ENCODE results near the gene KPNA4.
"Not testable (repeated sequence)": the region's sequence is repeated elsewhere in the genome, so short reads cannot be mapped to it uniquely, and the experiment has no call there.

KPNA4 gene, protein sequence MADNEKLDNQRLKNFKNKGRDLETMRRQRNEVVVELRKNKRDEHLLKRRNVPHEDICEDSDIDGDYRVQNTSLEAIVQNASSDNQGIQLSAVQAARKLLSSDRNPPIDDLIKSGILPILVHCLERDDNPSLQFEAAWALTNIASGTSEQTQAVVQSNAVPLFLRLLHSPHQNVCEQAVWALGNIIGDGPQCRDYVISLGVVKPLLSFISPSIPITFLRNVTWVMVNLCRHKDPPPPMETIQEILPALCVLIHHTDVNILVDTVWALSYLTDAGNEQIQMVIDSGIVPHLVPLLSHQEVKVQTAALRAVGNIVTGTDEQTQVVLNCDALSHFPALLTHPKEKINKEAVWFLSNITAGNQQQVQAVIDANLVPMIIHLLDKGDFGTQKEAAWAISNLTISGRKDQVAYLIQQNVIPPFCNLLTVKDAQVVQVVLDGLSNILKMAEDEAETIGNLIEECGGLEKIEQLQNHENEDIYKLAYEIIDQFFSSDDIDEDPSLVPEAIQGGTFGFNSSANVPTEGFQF

GRCh38 chr3:160565442-160566403 is at the start of gene KPNA4:
TSS of gene KPNA4 (minus strand) at chr3:160565571. CDS start at chr3:160565282, 289 bp downstream.
- H3K36me3 ChIP-seq (ENCODE audit: control insufficient read depth, insufficient read depth, low read length, severe bottlenecking), result peaks cover 8% of the 10 kb centered on the region
- peak within 1 kb of the TSS; percentile 94 for H3K4me3 ChIP-seq (ENCODE audit: low read length)
- H3K9me3 ChIP-seq (ENCODE audit: control insufficient read depth, low read length), result no peaks in the 10 kb centered on the region
- H3K9ac ChIP-seq (ENCODE audit: low read length), result peak within 1 kb of the TSS; percentile 93
- peak; percentile 99 for DNase-seq (ENCODE audit: low read depth)
- peaks cover 36% of the 10 kb centered on the region for H3K4me1 ChIP-seq (ENCODE audit: control insufficient read depth, insufficient read depth, low read length)
- no peaks in the 10 kb centered on the region for H3K27me3 ChIP-seq (replicated peaks; ENCODE audit: control insufficient read depth, insufficient read depth, low read length)

DNA sequence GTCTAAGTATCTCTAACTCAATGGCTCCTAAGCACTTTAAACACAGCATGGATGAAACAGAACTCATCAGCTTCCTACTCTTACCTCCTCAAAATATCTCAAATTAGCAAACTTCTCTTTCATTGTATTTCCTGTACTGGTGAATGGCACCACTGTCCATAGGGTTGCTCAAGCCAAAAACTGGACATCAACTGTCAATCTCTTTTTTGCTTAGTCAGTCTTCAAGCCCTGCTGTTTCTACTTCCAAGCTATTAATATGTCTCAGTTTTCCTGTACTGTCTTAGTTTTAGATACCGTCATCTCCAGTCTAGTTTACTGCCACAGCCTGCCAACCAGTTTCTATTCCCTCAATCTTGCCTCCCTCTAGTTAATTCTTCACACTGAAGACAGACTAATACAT is 48.3 kb upstream of the KPNA4 start:
- peaks cover 28% of the 10 kb centered on the region for H3K4me1 ChIP-seq (ENCODE audit: control insufficient read depth, insufficient read depth, low read length)
- no peak for DNase-seq (ENCODE audit: low read depth)
- peaks cover 14% of the 10 kb centered on the region for H3K27me3 ChIP-seq (replicated peaks; ENCODE audit: control insufficient read depth, insufficient read depth, low read length)
- H3K4me3 ChIP-seq (ENCODE audit: low read length), result no peak overlapping the region
- no peak overlapping the region for H3K9ac ChIP-seq (ENCODE audit: low read length)
- H3K36me3 ChIP-seq (ENCODE audit: control insufficient read depth, insufficient read depth, low read length, severe bottlenecking), result no peaks in the 10 kb centered on the region
- H3K9me3 ChIP-seq (ENCODE audit: control insufficient read depth, low read length), result no peaks in the 10 kb centered on the region

DNA sequence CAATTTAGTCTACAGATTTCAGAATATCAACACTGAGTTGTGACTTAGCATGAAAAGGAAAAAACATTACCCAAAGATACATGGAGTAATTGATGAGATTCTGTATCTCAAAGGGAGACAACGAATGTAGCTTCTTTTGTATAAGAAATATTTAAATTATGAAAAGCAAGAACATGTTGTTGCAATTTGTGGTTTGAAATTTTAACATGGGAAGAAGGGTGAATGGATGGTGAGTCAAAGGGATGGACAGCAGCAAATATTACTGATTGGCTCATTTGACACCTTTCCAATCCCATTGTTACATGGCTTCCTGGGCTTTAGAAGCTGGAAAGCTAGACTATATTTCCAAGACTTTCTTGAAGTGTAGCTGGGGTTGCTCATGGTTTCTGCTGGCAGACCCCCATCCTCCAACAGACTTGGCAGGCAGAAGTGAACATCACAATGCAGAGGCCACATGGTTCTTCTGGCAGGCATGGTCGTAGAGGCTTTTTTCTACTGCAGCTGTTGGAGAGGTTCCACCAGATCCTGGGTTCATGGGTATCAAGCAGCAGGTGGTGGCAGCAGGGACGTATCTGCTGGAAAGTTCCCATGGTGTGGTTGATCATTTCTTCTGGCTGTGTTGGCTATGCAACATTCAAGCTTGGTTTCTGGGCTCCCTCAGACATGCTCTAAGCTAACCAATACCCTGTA is 47.2 kb upstream of the KPNA4 start:
- H3K9ac ChIP-seq (ENCODE audit: low read length), result no peak overlapping the region
- peaks cover 14% of the 10 kb centered on the region for H3K27me3 ChIP-seq (replicated peaks; ENCODE audit: control insufficient read depth, insufficient read depth, low read length)
- H3K36me3 ChIP-seq (ENCODE audit: control insufficient read depth, insufficient read depth, low read length, severe bottlenecking), result no peaks in the 10 kb centered on the region
- H3K9me3 ChIP-seq (ENCODE audit: control insufficient read depth, low read length), result no peaks in the 10 kb centered on the region
- H3K4me3 ChIP-seq (ENCODE audit: low read length), result no peak overlapping the region
- DNase-seq (ENCODE audit: low read depth), result no peak
- H3K4me1 ChIP-seq (ENCODE audit: control insufficient read depth, insufficient read depth, low read length), result peaks cover 16% of the 10 kb centered on the region

- Histone ChIP-seq H3K4me3 (ENCODE audit: low read length) (no peak overlapping the region), H3K9me3 (ENCODE audit: control insufficient read depth, low read length) (no peaks in the 10 kb centered on the region), H3K9ac (ENCODE audit: low read length) (no peak overlapping the region), H3K27me3 (replicated peaks; ENCODE audit: control insufficient read depth, insufficient read depth, low read length) (peaks cover 14% of the 10 kb centered on the region), H3K4me1 (ENCODE audit: control insufficient read depth, insufficient read depth, low read length) (peaks cover 2% of the 10 kb centered on the region), H3K36me3 (ENCODE audit: control insufficient read depth, insufficient read depth, low read length, severe bottlenecking) (no peaks in the 10 kb centered on the region)
- DNase-seq (ENCODE audit: low read depth), result no peak
Observed at GRCh38 chr3:160611141-160611540, 45.8 kb upstream of the KPNA4 start.

GRCh38 chr3:160608870-160609269 is 43.5 kb upstream of the KPNA4 start:
- no peaks in the 10 kb centered on the region for H3K36me3 ChIP-seq (ENCODE audit: control insufficient read depth, insufficient read depth, low read length, severe bottlenecking)
- no peak overlapping the region for H3K4me3 ChIP-seq (ENCODE audit: low read length)
- H3K9ac ChIP-seq (ENCODE audit: low read length), result no peak overlapping the region
- H3K27me3 ChIP-seq (replicated peaks; ENCODE audit: control insufficient read depth, insufficient read depth, low read length), result peaks cover 14% of the 10 kb centered on the region
- H3K9me3 ChIP-seq (ENCODE audit: control insufficient read depth, low read length), result no peaks in the 10 kb centered on the region
- DNase-seq (ENCODE audit: low read depth), result no peak
- H3K4me1 ChIP-seq (ENCODE audit: control insufficient read depth, insufficient read depth, low read length), result no peaks in the 10 kb centered on the region

DNA sequence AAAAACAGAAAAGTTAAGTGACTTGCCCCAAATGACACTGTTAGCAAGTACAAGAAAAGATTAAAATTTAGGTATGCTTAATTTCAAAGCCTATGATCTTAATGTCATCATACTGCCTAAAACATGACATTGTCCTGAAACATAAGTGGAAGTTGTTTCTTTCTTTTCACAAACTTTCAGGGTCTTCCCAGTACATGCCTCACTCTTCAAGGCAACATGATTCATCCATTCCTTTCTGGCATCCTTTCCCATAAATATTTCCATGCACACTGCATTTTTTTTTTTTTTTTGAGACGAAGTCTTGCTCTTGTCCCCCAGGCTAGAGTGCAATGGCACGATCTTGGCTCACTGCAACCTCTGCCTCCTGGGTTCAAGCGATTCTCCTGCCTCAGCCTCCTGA is 42.5 kb upstream of the KPNA4 start:
- Histone ChIP-seq H3K4me1 (ENCODE audit: control insufficient read depth, insufficient read depth, low read length) (no peaks in the 10 kb centered on the region), H3K36me3 (ENCODE audit: control insufficient read depth, insufficient read depth, low read length, severe bottlenecking) (no peaks in the 10 kb centered on the region), H3K4me3 (ENCODE audit: low read length) (no peak overlapping the region), H3K9ac (ENCODE audit: low read length) (no peak overlapping the region), H3K9me3 (ENCODE audit: control insufficient read depth, low read length) (no peaks in the 10 kb centered on the region), H3K27me3 (replicated peaks; ENCODE audit: control insufficient read depth, insufficient read depth, low read length) (peaks cover 11% of the 10 kb centered on the region)
- DNase-seq (ENCODE audit: low read depth), result no peak

DNA sequence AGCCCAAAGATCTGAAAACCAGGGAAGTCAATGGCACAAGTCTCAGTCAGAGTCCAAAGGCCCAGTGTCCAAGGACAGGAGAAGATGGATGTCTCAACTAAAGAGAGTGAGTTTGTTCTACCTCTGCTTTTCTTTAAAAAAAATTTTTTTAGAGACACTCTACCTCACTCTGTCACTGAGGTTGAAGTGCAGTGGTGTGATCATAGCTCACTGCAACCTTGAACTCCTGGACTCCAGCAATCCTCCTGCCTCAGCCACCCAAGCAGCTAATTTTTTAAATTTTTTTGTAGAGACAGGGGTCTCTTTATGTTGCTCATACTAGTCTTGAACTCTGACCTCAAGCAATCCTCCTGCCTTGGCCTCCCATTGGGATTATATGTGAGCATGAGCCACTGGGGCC is 39.9 kb upstream of the KPNA4 start:
- Histone ChIP-seq H3K9me3 (ENCODE audit: control insufficient read depth, low read length) (no peaks in the 10 kb centered on the region), H3K4me1 (ENCODE audit: control insufficient read depth, insufficient read depth, low read length) (peaks cover 6% of the 10 kb centered on the region), H3K4me3 (ENCODE audit: low read length) (no peak overlapping the region), H3K36me3 (ENCODE audit: control insufficient read depth, insufficient read depth, low read length, severe bottlenecking) (no peaks in the 10 kb centered on the region), H3K27me3 (replicated peaks; ENCODE audit: control insufficient read depth, insufficient read depth, low read length) (no peaks in the 10 kb centered on the region), H3K9ac (ENCODE audit: low read length) (no peak overlapping the region)
- no peak for DNase-seq (ENCODE audit: low read depth)

GRCh38 chr3:160603845-160604244 is 38.5 kb upstream of the KPNA4 start:
- not testable (repeated sequence) for DNase-seq (ENCODE audit: low read depth); H3K27me3 ChIP-seq (replicated peaks; ENCODE audit: control insufficient read depth, insufficient read depth, low read length); H3K9me3 ChIP-seq (ENCODE audit: control insufficient read depth, low read length); H3K9ac ChIP-seq (ENCODE audit: low read length); H3K4me3 ChIP-seq (ENCODE audit: low read length); H3K36me3 ChIP-seq (ENCODE audit: control insufficient read depth, insufficient read depth, low read length, severe bottlenecking)
- peaks cover 16% of the 10 kb centered on the region for H3K4me1 ChIP-seq (ENCODE audit: control insufficient read depth, insufficient read depth, low read length)

GRCh38 chr3:160602259-160602658 is 36.9 kb upstream of the KPNA4 start:
- peaks cover 16% of the 10 kb centered on the region for H3K4me1 ChIP-seq (ENCODE audit: control insufficient read depth, insufficient read depth, low read length)
- no peak overlapping the region for H3K9ac ChIP-seq (ENCODE audit: low read length)
- no peaks in the 10 kb centered on the region for H3K36me3 ChIP-seq (ENCODE audit: control insufficient read depth, insufficient read depth, low read length, severe bottlenecking)
- H3K27me3 ChIP-seq (replicated peaks; ENCODE audit: control insufficient read depth, insufficient read depth, low read length), result no peaks in the 10 kb centered on the region
- DNase-seq (ENCODE audit: low read depth), result no peak
- no peak overlapping the region for H3K4me3 ChIP-seq (ENCODE audit: low read length)
- H3K9me3 ChIP-seq (ENCODE audit: control insufficient read depth, low read length), result no peaks in the 10 kb centered on the region

DNA sequence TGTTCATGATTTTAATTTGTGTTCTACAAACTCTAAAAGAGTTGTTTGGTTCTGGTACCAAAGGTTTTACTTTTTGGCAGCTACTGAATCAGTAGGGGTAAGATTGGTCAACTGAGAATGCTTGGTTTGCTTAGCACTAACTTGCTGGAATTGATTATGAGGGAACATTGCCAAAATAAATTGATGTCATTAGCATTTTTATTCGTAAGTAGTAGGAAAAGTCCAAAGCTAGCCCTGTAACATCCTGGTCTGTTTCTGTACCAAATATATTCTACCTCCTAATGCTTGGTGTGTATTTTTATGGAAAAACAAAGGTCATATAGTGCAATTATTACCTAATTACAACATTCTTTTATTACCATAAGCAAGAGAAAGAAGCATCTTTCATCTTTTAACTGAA is 35.9 kb upstream of the KPNA4 start:
- DNase-seq (ENCODE audit: low read depth), result no peak
- H3K9me3 ChIP-seq (ENCODE audit: control insufficient read depth, low read length), result no peaks in the 10 kb centered on the region
- H3K4me3 ChIP-seq (ENCODE audit: low read length), result no peak overlapping the region
- peaks cover 16% of the 10 kb centered on the region for H3K4me1 ChIP-seq (ENCODE audit: control insufficient read depth, insufficient read depth, low read length)
- no peak overlapping the region for H3K9ac ChIP-seq (ENCODE audit: low read length)
- no peaks in the 10 kb centered on the region for H3K27me3 ChIP-seq (replicated peaks; ENCODE audit: control insufficient read depth, insufficient read depth, low read length)
- H3K36me3 ChIP-seq (ENCODE audit: control insufficient read depth, insufficient read depth, low read length, severe bottlenecking), result no peaks in the 10 kb centered on the region

GRCh38 chr3:160598865-160599264 is 33.5 kb upstream of the KPNA4 start:
- Histone ChIP-seq H3K9ac (ENCODE audit: low read length) (no peak overlapping the region), H3K4me1 (ENCODE audit: control insufficient read depth, insufficient read depth, low read length) (peaks cover 16% of the 10 kb centered on the region), H3K36me3 (ENCODE audit: control insufficient read depth, insufficient read depth, low read length, severe bottlenecking) (no peaks in the 10 kb centered on the region), H3K9me3 (ENCODE audit: control insufficient read depth, low read length) (no peaks in the 10 kb centered on the region), H3K27me3 (replicated peaks; ENCODE audit: control insufficient read depth, insufficient read depth, low read length) (no peaks in the 10 kb centered on the region), H3K4me3 (ENCODE audit: low read length) (no peak overlapping the region)
- DNase-seq (ENCODE audit: low read depth), result no peak
